Measurements from ENCODE around the gene RNU2-1.
"Not testable (repeated sequence)": the region's sequence is repeated elsewhere in the genome, so short reads cannot be mapped to it uniquely, and the experiment has no call there.

- not testable (repeated sequence) for TF ChIP-seq CTCF (IDR thresholded peaks at IDR 0.05 in 8 of 11, conservative IDR thresholded peaks at IDR 0.05 in 3 of 11); POLR2A (IDR thresholded peaks at IDR 0.05); POLR2AphosphoS5 (IDR thresholded peaks at IDR 0.05)
Observed at GRCh38 chr17:43239597-43239996, 5.8 kb upstream of the RNU2-1 start.
